GM12892 (cell line): ENCODE results near the gene GALNT2.

ENCODE experiments used
- DNase-seq: peaks from one replicate; pipeline ENCODE4 v3.0.0; 2011; ENCODE audit not compliant: insufficient read length
- FAIRE-seq: peaks from 2 replicates; lab custom pipeline; 2011; peaks lifted over from hg19 to GRCh38; lab: Jason Lieb, UNC
- POLR2A ChIP-seq: IDR thresholded peaks from 2 replicates; pipeline ENCODE4 v1.6.1; 2011; ENCODE audit warnings: low read depth, low read length, control low read depth
- POLR2AphosphoS5 ChIP-seq: IDR thresholded peaks from 2 replicates; pipeline ENCODE4 v1.6.1; 2011; ENCODE audit warnings: low read depth, low read length, control low read depth
- TAF1 ChIP-seq: IDR thresholded peaks from 2 replicates; pipeline ENCODE4 v1.6.1; 2011; ENCODE audit warnings: low read depth, mild to moderate bottlenecking, control low read depth, low read length, borderline replicate concordance

Gene GALNT2

GRCh38 chr1:230142608-230143210, 75.7 kb downstream of the GALNT2 start:
- no peak for DNase-seq
- TF ChIP-seq POLR2AphosphoS5, result no peak
- no peak for TF ChIP-seq TAF1
- TF ChIP-seq POLR2A, result no peak
- no peak for FAIRE-seq

- no peak for TF ChIP-seq POLR2A
- TF ChIP-seq POLR2AphosphoS5, result no peak
- TF ChIP-seq TAF1, result no peak
- DNase-seq (no peak), FAIRE-seq (no peak)
Observed at GRCh38 chr1:230143534-230143933, 76.5 kb downstream of the GALNT2 start.

- no peak for FAIRE-seq
- TF ChIP-seq POLR2A (no peak), POLR2AphosphoS5 (no peak), TAF1 (no peak)
- no peak for DNase-seq
Observed at GRCh38 chr1:230144010-230144614, 77.1 kb downstream of the GALNT2 start.

GRCh38 chr1:230144758-230145504, 77.9 kb downstream of the GALNT2 start:
- FAIRE-seq, result no peak
- DNase-seq, result no peak

GRCh38 chr1:230145505-230145899, 78.5 kb downstream of the GALNT2 start:
- DNase-seq, result no peak
- TF ChIP-seq POLR2A, result no peak
- TF ChIP-seq TAF1, result no peak
- TF ChIP-seq POLR2AphosphoS5, result no peak
- no peak for FAIRE-seq

More at GRCh38 chr1:230144758-230145504, 77.9 kb downstream of the GALNT2 start:
- no peak for TF ChIP-seq TAF1
- no peak for TF ChIP-seq POLR2AphosphoS5
- TF ChIP-seq POLR2A, result no peak

GRCh38 chr1:230145953-230146476, 79.0 kb downstream of the GALNT2 start:
- FAIRE-seq (peak; percentile 30), DNase-seq (no peak)
- TF ChIP-seq POLR2A (no peak), POLR2AphosphoS5 (no peak), TAF1 (no peak)

GRCh38 chr1:230146709-230147108, 79.7 kb downstream of the GALNT2 start:
- DNase-seq, result no peak
- FAIRE-seq, result no peak
- TF ChIP-seq TAF1 (no peak), POLR2AphosphoS5 (no peak), POLR2A (no peak)

- FAIRE-seq (no peak), DNase-seq (no peak)
- TF ChIP-seq TAF1, result no peak
- TF ChIP-seq POLR2A, result no peak
- TF ChIP-seq POLR2AphosphoS5, result no peak
Observed at GRCh38 chr1:230147253-230148125, 80.5 kb downstream of the GALNT2 start.

GRCh38 chr1:230148126-230148652, 81.2 kb downstream of the GALNT2 start:
- TF ChIP-seq POLR2A (no peak), POLR2AphosphoS5 (no peak), TAF1 (no peak)
- FAIRE-seq (no peak), DNase-seq (no peak)

- FAIRE-seq (peak; percentile 76), DNase-seq (no peak)
- TF ChIP-seq POLR2AphosphoS5, result no peak
- no peak for TF ChIP-seq POLR2A
- no peak for TF ChIP-seq TAF1
Observed at GRCh38 chr1:230148768-230149469, 81.9 kb downstream of the GALNT2 start.
